Measurements from ENCODE around the gene GRB10. TPM values are rescaled to one million over a fixed set of nuclear protein-coding genes. Genes with fewer than 3 reads are reported as not detected.

The GRB10 gene
- polyA plus RNA-seq, 3 donors, result 1.3 to 3.1 (median 1.5) TPM

DNA sequence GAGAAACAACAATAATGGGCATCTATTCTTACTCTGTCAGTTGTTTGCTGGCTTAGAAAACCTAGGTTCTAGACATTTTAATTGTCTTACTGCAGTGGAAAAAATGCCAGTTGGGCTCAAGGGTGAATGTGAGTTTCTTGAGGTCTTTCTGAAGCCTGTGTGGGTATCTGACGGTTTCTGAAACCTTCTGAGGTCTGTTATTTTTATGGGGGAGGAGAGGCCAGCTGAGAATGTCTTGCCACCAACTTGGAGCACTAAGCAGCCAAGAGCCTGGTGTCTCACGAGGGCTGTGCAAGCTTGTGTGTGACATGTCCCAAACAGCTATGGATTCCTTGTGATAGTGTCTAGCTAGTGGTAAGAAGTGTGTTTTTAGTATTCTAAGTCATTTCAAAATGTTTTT, 193.3 kb downstream of the GRB10 start:
- Histone ChIP-seq H3K4me2 (replicated peaks; ENCODE audit: extremely low read depth, low read length, poor library complexity, severe bottlenecking) (no peak overlapping the region), H3K27me3 (ENCODE audit: control insufficient read depth in 2 of 2, insufficient read depth in 2 of 2, low read length in 2 of 2) (no peaks in the 10 kb centered on the region), H3K27ac (ENCODE audit: low read depth in 1 of 2, low read length in 2 of 2) (no peak overlapping the region), H3K36me3 (replicated peaks in 1 of 2; ENCODE audit: control insufficient read depth in 1 of 2, insufficient read depth in 2 of 2, low read length in 2 of 2) (no peaks in the 10 kb centered on the region), H3K4me1 (ENCODE audit: control insufficient read depth in 1 of 2, insufficient read depth in 2 of 2, low read length in 2 of 2) (no peaks in the 10 kb centered on the region), H3K79me2 (ENCODE audit: insufficient read depth, low read length) (no peaks in the 10 kb centered on the region), H3K9ac (ENCODE audit: insufficient read depth, low read length, poor library complexity, severe bottlenecking) (no peak overlapping the region), H3K9me3 (replicated peaks in 1 of 2; ENCODE audit: control insufficient read depth in 1 of 2, insufficient read depth in 1 of 2, low read length in 2 of 2) (peaks cover 2 to 8% of the 10 kb centered on the region in 2 donors), H2AFZ (ENCODE audit: insufficient read depth, low read depth, low read length, poor library complexity, severe bottlenecking) (no peak overlapping the region), H4K20me1 (ENCODE audit: insufficient read depth, low read length) (no peaks in the 10 kb centered on the region), H3K4me3 (replicated peaks in 1 of 3; ENCODE audit: low read depth in 2 of 3, low read length in 3 of 3) (no peak overlapping the region)
- peaks cover 5 to 8% of the 10 kb centered on the region in 2 donors for H3K36me3 Mint-ChIP-seq
- 100% methylated on average over 2 of the region's 2 CpGs for WGBS (ENCODE audit: insufficient coverage)
- H3K4me3 Mint-ChIP-seq, result no peak overlapping the region
- intact Hi-C loops (cut with micrococcal nuclease), result no loop called here
- peaks cover 0 to 15% (median 4%) of the 10 kb centered on the region in 7 donors for H3K9me3 Mint-ChIP-seq
- no peaks in the 10 kb centered on the region for H3K4me1 Mint-ChIP-seq
- no peaks in the 10 kb centered on the region for H3K27me3 Mint-ChIP-seq (ENCODE audit: low read depth in 3 of 3)
- H3K27ac Mint-ChIP-seq, result no peak overlapping the region
- no peak for DNase-seq
- TF ChIP-seq, protein P1, sequence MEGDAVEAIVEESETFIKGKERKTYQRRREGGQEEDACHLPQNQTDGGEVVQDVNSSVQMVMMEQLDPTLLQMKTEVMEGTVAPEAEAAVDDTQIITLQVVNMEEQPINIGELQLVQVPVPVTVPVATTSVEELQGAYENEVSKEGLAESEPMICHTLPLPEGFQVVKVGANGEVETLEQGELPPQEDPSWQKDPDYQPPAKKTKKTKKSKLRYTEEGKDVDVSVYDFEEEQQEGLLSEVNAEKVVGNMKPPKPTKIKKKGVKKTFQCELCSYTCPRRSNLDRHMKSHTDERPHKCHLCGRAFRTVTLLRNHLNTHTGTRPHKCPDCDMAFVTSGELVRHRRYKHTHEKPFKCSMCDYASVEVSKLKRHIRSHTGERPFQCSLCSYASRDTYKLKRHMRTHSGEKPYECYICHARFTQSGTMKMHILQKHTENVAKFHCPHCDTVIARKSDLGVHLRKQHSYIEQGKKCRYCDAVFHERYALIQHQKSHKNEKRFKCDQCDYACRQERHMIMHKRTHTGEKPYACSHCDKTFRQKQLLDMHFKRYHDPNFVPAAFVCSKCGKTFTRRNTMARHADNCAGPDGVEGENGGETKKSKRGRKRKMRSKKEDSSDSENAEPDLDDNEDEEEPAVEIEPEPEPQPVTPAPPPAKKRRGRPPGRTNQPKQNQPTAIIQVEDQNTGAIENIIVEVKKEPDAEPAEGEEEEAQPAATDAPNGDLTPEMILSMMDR (IDR thresholded peaks at IDR 0.05), result no peak

DNA sequence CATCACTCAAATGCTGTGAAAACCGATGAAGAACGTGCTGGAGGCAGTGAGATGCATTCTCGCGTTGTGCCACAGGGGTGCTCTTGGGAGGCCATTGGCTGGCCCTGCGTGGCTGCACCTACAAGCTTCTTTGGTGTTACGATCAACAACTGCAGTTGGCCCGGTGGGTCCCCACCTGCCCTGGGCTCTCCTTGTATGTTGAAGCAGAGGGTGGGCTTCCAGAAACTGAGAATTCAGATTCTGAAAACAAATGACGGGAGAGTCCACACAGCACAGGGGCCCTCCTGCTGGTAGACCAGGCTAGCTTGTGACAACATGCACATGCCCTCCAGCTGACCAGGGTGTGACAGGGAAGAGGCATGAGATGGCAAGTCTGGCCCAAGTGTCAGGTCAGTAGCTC, 193.8 kb downstream of the GRB10 start:
- no peak overlapping the region for H3K4me2 ChIP-seq (replicated peaks; ENCODE audit: extremely low read depth, low read length, poor library complexity, severe bottlenecking)
- Mint-ChIP-seq H3K36me3 (peaks cover 5 to 8% of the 10 kb centered on the region in 2 donors), H3K27ac (no peak overlapping the region), H3K9me3 (peaks cover 4 to 19% (median 9%) of the 10 kb centered on the region in 7 donors), H3K27me3 (ENCODE audit: low read depth in 3 of 3) (no peaks in the 10 kb centered on the region), H3K4me3 (no peak overlapping the region), H3K4me1 (no peaks in the 10 kb centered on the region)
- H3K27ac ChIP-seq (ENCODE audit: low read depth in 1 of 2, low read length in 2 of 2), result no peak overlapping the region
- peaks cover 6 to 12% of the 10 kb centered on the region in 2 donors for H3K9me3 ChIP-seq (replicated peaks in 1 of 2; ENCODE audit: control insufficient read depth in 1 of 2, insufficient read depth in 1 of 2, low read length in 2 of 2)
- H2AFZ ChIP-seq (ENCODE audit: insufficient read depth, low read depth, low read length, poor library complexity, severe bottlenecking), result no peak overlapping the region
- no peak overlapping the region for H3K9ac ChIP-seq (ENCODE audit: insufficient read depth, low read length, poor library complexity, severe bottlenecking)
- H3K36me3 ChIP-seq (replicated peaks in 1 of 2; ENCODE audit: control insufficient read depth in 1 of 2, insufficient read depth in 2 of 2, low read length in 2 of 2), result no peaks in the 10 kb centered on the region
- no peaks in the 10 kb centered on the region for H3K27me3 ChIP-seq (ENCODE audit: control insufficient read depth in 2 of 2, insufficient read depth in 2 of 2, low read length in 2 of 2)
- H3K79me2 ChIP-seq (ENCODE audit: insufficient read depth, low read length), result no peaks in the 10 kb centered on the region
- DNase-seq, result no peak
- TF ChIP-seq, protein P1 (IDR thresholded peaks at IDR 0.05), result peak; percentile 17
- H3K4me1 ChIP-seq (ENCODE audit: control insufficient read depth in 1 of 2, insufficient read depth in 2 of 2, low read length in 2 of 2), result no peaks in the 10 kb centered on the region
- H4K20me1 ChIP-seq (ENCODE audit: insufficient read depth, low read length), result no peaks in the 10 kb centered on the region
- intact Hi-C loops (cut with micrococcal nuclease), result no loop called here
- WGBS (ENCODE audit: insufficient coverage), result 86% methylated on average over 8 of the region's 8 CpGs
- H3K4me3 ChIP-seq (replicated peaks in 1 of 3; ENCODE audit: low read depth in 2 of 3, low read length in 3 of 3), result no peak overlapping the region

Measured in CD14-positive monocyte (primary cell).